GM23338 (cell line): Measurements from ENCODE around the gene CHKB. TPM values are rescaled to one million over a fixed set of nuclear protein-coding genes. Genes with fewer than 3 reads are reported as not detected.

Source experiments
- ATAC-seq: fragments of 200-7000 bp; cut with Tn5 transposase; 3 replicates; pipeline ENCODE4 v1.9.1; 2020
- DNase-seq: peaks from one replicate; pipeline ENCODE4 v3.0.0-alpha.2; 2015; ENCODE audit warnings: low spot score
- H2AFZ ChIP-seq: fragments of 200-600 bp; sonication (generic); 2 replicates; pipeline ENCODE4 v1.8.0; 2016; ENCODE audit warnings: antibody characterized with exemption, mild to moderate bottlenecking, moderate library complexity
- H3F3A ChIP-seq: fragments of 200-600 bp; sonication (generic); replicated peaks from 2 replicates; pipeline ENCODE4 v1.8.0; 2017; ENCODE audit warnings: antibody characterized with exemption, mixed run types, low read depth
- H3K27ac ChIP-seq: fragments of 200-600 bp; sonication (generic); 2 replicates; pipeline ENCODE4 v1.6.1; 2016; ENCODE audit warnings: low read depth
- H3K27me3 ChIP-seq: fragments of 200-600 bp; sonication (generic); 2 replicates; pipeline ENCODE4 v1.8.0; 2016; ENCODE audit warnings: mild to moderate bottlenecking, mixed run types, moderate library complexity; ENCODE audit not compliant: insufficient read depth
- H3K36me3 ChIP-seq: fragments of 200-600 bp; sonication (generic); 2 replicates; pipeline ENCODE4 v1.8.0; 2016; ENCODE audit warnings: mild to moderate bottlenecking; ENCODE audit not compliant: insufficient read depth
- H3K4me1 ChIP-seq: fragments of 200-600 bp; sonication (generic); 2 replicates; pipeline ENCODE4 v1.8.0; 2016; ENCODE audit warnings: mild to moderate bottlenecking, moderate library complexity; ENCODE audit not compliant: insufficient read depth
- H3K4me2 ChIP-seq: fragments of 200-600 bp; sonication (generic); 2 replicates; pipeline ENCODE4 v1.7.1; 2017; ENCODE audit warnings: mixed run types
- H3K4me3 ChIP-seq: fragments of 200-600 bp; sonication (generic); 2 replicates; pipeline ENCODE4 v1.6.1; 2016; ENCODE audit warnings: mixed run types
- H3K79me2 ChIP-seq: fragments of 200-600 bp; sonication (generic); replicated peaks from 2 replicates; pipeline ENCODE4 v1.8.0; 2017; ENCODE audit warnings: mild to moderate bottlenecking; ENCODE audit not compliant: insufficient read depth
- H3K9me2 ChIP-seq: fragments of 200-600 bp; sonication (generic); 2 replicates; pipeline ENCODE4 v1.8.0; 2017; ENCODE audit not compliant: insufficient read depth
- H4K20me1 ChIP-seq: fragments of 200-600 bp; sonication (generic); replicated peaks from 2 replicates; pipeline ENCODE4 v1.8.0; 2017; ENCODE audit warnings: mild to moderate bottlenecking; ENCODE audit not compliant: insufficient read depth
- H3K27ac Mint-ChIP-seq: 2 replicates; pipeline ENCODE4 v1.8.0; 2020; ENCODE audit warnings: inconsistent platforms, mild to moderate bottlenecking, moderate library complexity, mixed read lengths
- H3K27me3 Mint-ChIP-seq: 3 replicates; pipeline ENCODE4 v1.8.0; 2022; ENCODE audit warnings: low read depth, mild to moderate bottlenecking, moderate library complexity, mixed read lengths, inconsistent platforms; ENCODE audit not compliant: insufficient read depth, poor library complexity
- H3K36me3 Mint-ChIP-seq: 3 replicates; pipeline ENCODE4 v1.8.0; 2021; ENCODE audit warnings: low read depth, mild to moderate bottlenecking, inconsistent platforms, moderate library complexity, mixed read lengths
- H3K4me1 Mint-ChIP-seq: 3 replicates; pipeline ENCODE4 v1.8.0; 2020; ENCODE audit warnings: mild to moderate bottlenecking, inconsistent platforms, mixed read lengths
- H3K4me3 Mint-ChIP-seq: 3 replicates; pipeline ENCODE4 v1.8.0; 2021; ENCODE audit warnings: moderate library complexity, mild to moderate bottlenecking, inconsistent platforms, mixed read lengths
- H3K9me3 Mint-ChIP-seq: 3 replicates; pipeline ENCODE4 v1.8.0; 2020; ENCODE audit warnings: moderate library complexity, mild to moderate bottlenecking, inconsistent platforms, mixed read lengths
- CREB1 ChIP-seq: fragments of 250-450 bp; sonication (Bioruptor Pico); IDR thresholded peaks from 2 replicates; pipeline ENCODE4 v1.5.0; 2020; ENCODE audit warnings: low read depth, mild to moderate bottlenecking, moderate library complexity
- ZNF331 ChIP-seq: fragments of 250-450 bp; sonication (Bioruptor Pico); IDR thresholded peaks from 2 replicates; pipeline ENCODE4 v1.5.0; 2020; ENCODE audit warnings: low read depth, mild to moderate bottlenecking, moderate library complexity
- polyA plus RNA-seq: library from polyadenylated mRNA; unstranded; fragments of >200 nt; fragmentation: Nextera tagmentation; extraction: Ambion mirVana; gene quantifications from 2 replicates; pipeline ENCODE4 v1.2.1, GENCODE V29; 2016
- total RNA-seq: library from RNA; depleted of rRNA; stranded (reverse); fragments of >200 nt; shearing (Covaris generic); gene quantifications from 2 replicates; pipeline ENCODE4 v1.2.3, GENCODE V29; 2014
- TF ChIP-seq, protein P1 (sequence below): fragments of 250-450 bp; sonication (Bioruptor Pico); IDR thresholded peaks from 2 replicates; pipeline ENCODE4 v1.5.0; 2020; ENCODE audit warnings: mild to moderate bottlenecking, moderate library complexity
- TF ChIP-seq, protein P2 (sequence below): IDR thresholded peaks from 2 replicates; pipeline ENCODE4 v1.6.1; 2016; ENCODE audit warnings: antibody characterized with exemption

The CHKB gene
- total and polyA plus RNA-seq, 2 experiments from 2014 or later: 51.2 to 61.6 TPM

DNA sequence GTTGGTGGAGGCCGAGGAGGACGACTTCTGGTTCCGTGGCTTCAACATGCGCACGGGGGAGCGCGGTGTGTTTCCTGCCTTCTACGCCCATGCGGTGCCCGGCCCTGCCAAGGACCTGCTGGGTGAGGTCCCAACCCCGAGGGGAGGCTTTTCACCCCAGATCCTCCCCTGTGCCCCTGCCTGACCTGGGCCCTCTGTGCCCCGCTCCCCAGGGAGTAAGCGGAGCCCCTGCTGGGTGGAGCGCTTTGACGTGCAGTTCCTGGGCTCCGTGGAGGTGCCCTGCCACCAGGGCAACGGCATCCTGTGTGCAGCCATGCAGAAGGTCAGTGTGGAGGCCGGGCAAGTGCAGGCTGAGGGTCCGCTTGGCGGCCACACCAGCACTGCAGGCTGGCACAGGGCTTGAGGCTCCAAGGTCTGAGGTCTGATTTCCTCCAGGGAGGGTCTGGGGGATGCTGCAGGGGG is 23.0 kb upstream of the CHKB start (continued):
- TF ChIP-seq, protein P1, sequence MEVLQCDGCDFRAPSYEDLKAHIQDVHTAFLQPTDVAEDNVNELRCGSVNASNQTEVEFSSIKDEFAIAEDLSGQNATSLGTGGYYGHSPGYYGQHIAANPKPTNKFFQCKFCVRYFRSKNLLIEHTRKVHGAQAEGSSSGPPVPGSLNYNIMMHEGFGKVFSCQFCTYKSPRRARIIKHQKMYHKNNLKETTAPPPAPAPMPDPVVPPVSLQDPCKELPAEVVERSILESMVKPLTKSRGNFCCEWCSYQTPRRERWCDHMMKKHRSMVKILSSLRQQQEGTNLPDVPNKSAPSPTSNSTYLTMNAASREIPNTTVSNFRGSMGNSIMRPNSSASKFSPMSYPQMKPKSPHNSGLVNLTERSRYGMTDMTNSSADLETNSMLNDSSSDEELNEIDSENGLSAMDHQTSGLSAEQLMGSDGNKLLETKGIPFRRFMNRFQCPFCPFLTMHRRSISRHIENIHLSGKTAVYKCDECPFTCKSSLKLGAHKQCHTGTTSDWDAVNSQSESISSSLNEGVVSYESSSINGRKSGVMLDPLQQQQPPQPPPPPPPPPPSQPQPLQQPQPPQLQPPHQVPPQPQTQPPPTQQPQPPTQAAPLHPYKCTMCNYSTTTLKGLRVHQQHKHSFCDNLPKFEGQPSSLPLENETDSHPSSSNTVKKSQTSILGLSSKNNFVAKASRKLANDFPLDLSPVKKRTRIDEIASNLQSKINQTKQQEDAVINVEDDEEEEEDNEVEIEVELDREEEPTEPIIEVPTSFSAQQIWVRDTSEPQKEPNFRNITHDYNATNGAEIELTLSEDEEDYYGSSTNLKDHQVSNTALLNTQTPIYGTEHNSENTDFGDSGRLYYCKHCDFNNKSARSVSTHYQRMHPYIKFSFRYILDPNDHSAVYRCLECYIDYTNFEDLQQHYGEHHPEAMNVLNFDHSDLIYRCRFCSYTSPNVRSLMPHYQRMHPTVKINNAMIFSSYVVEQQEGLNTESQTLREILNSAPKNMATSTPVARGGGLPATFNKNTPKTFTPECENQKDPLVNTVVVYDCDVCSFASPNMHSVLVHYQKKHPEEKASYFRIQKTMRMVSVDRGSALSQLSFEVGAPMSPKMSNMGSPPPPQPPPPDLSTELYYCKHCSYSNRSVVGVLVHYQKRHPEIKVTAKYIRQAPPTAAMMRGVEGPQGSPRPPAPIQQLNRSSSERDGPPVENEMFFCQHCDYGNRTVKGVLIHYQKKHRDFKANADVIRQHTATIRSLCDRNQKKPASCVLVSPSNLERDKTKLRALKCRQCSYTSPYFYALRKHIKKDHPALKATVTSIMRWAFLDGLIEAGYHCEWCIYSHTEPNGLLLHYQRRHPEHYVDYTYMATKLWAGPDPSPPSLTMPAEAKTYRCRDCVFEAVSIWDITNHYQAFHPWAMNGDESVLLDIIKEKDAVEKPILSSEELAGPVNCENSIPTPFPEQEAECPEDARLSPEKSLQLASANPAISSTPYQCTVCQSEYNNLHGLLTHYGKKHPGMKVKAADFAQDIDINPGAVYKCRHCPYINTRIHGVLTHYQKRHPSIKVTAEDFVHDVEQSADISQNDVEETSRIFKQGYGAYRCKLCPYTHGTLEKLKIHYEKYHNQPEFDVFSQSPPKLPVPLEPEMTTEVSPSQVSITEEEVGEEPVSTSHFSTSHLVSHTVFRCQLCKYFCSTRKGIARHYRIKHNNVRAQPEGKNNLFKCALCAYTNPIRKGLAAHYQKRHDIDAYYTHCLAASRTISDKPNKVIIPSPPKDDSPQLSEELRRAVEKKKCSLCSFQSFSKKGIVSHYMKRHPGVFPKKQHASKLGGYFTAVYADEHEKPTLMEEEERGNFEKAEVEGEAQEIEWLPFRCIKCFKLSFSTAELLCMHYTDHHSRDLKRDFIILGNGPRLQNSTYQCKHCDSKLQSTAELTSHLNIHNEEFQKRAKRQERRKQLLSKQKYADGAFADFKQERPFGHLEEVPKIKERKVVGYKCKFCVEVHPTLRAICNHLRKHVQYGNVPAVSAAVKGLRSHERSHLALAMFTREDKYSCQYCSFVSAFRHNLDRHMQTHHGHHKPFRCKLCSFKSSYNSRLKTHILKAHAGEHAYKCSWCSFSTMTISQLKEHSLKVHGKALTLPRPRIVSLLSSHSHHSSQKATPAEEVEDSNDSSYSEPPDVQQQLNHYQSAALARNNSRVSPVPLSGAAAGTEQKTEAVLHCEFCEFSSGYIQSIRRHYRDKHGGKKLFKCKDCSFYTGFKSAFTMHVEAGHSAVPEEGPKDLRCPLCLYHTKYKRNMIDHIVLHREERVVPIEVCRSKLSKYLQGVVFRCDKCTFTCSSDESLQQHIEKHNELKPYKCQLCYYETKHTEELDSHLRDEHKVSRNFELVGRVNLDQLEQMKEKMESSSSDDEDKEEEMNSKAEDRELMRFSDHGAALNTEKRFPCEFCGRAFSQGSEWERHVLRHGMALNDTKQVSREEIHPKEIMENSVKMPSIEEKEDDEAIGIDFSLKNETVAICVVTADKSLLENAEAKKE (CRISPR knock-in tag): no peak

DNA sequence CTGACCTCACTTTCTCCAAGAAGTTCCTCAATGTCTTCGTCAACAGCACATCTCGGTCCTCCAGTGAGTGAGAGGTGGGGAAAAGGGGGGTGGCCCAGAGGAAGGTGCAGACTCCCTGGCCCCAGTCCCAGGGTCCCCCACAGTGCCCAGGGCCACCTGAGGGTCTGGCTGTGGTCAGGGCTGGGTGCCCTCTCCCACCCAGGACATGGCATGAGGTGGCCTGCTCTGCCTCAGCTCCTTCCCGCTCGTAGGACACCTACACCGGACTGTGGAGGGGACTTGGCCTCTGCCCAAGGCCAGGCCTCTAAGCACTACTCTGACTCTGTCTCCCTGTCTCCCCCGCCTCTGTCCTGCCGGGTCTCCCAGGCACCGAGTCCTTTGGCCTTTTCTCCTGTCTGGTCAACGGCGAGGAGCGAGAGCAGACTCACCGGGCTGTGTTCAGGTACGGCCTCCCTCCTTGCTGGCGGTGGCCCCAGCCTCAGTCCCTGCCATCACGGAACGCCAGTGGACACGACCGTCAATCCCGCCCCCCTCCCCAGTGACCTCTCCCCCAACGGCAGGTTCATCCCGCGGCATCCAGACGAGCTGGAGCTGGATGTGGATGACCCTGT is 22.5 kb upstream of the CHKB start:
- Mint-ChIP-seq H3K27ac (no peak overlapping the region), H3K9me3 (no peaks in the 10 kb centered on the region), H3K4me3 (no peak overlapping the region), H3K4me1 (peaks cover 12% of the 10 kb centered on the region), H3K27me3 (peaks cover 59% of the 10 kb centered on the region), H3K36me3 (no peaks in the 10 kb centered on the region; the same call in 2 of the 3 replicates)
- Histone ChIP-seq H3K4me2 (no peak overlapping the region), H3K4me1 (no peaks in the 10 kb centered on the region; the same call in 1 of the 2 replicates), H3K36me3 (no peaks in the 10 kb centered on the region), H3K27me3 (peaks cover 62% of the 10 kb centered on the region), H3K9me2 (no peaks in the 10 kb centered on the region), H3F3A (no peaks in the 10 kb centered on the region), H3K4me3 (no peak overlapping the region), H4K20me1 (no peaks in the 10 kb centered on the region), H3K79me2 (no peaks in the 10 kb centered on the region), H2AFZ (no peak overlapping the region), H3K27ac (no peak overlapping the region)
- DNase-seq (no peak), ATAC-seq (no peak)
- TF ChIP-seq ZNF331 (CRISPR knock-in tag) (no peak), CREB1 (no peak)
- TF ChIP-seq, protein P2, sequence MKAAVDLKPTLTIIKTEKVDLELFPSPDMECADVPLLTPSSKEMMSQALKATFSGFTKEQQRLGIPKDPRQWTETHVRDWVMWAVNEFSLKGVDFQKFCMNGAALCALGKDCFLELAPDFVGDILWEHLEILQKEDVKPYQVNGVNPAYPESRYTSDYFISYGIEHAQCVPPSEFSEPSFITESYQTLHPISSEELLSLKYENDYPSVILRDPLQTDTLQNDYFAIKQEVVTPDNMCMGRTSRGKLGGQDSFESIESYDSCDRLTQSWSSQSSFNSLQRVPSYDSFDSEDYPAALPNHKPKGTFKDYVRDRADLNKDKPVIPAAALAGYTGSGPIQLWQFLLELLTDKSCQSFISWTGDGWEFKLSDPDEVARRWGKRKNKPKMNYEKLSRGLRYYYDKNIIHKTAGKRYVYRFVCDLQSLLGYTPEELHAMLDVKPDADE: no peak
